Suppressor macrophage (primary cell): ENCODE results near the gene CCN6.
"Not testable (repeated sequence)": the region's sequence is repeated elsewhere in the genome, so short reads cannot be mapped to it uniquely, and the experiment has no call there.

Source experiments
- DNase-seq, 4 experiments: peaks; one replicate each; pipeline ENCODE4 v3.0.0-alpha.2; 2020 to 2022

Gene CCN6

GRCh38 chr6:112030206-112030960 is 23.5 kb upstream of the CCN6 start:
- DNase-seq: no peak

- no peak for DNase-seq
These were observed 22.8 kb upstream of the CCN6 start for GRCh38 chr6:112030961-112031660.

- no peak for DNase-seq
These were observed 21.9 kb upstream of the CCN6 start for GRCh38 chr6:112031960-112032359.

- no peak for DNase-seq
These were observed 21.2 kb upstream of the CCN6 start for GRCh38 chr6:112032728-112033127.

GRCh38 chr6:112033791-112034615 is 19.9 kb upstream of the CCN6 start:
- no peak for DNase-seq

GRCh38 chr6:112034616-112034995 is 19.3 kb upstream of the CCN6 start:
- DNase-seq: no peak

- peak in 1 of 4 experiments; percentile 22 for DNase-seq
These were observed 17.7 kb upstream of the CCN6 start for GRCh38 chr6:112036088-112036637.

GRCh38 chr6:112037783-112038216 is 16.1 kb upstream of the CCN6 start:
- peak; percentile 77 to 95 (median 84) for DNase-seq

GRCh38 chr6:112038268-112038667 is 15.6 kb upstream of the CCN6 start:
- DNase-seq: no peak

GRCh38 chr6:112038756-112039430 is 15.0 kb upstream of the CCN6 start:
- DNase-seq: no peak

- no peak for DNase-seq
These were observed 14.5 kb upstream of the CCN6 start for GRCh38 chr6:112039431-112039770.

GRCh38 chr6:112040956-112041355 is 12.9 kb upstream of the CCN6 start:
- DNase-seq: peak; percentile 58 to 76 (median 67)

GRCh38 chr6:112041535-112041934 is 12.4 kb upstream of the CCN6 start:
- no peak for DNase-seq

- DNase-seq: peak; percentile 94 to 95 (median 94)
These were observed 10.6 kb upstream of the CCN6 start for GRCh38 chr6:112043032-112044007.

- no peak for DNase-seq
These were observed 9.7 kb upstream of the CCN6 start for GRCh38 chr6:112044196-112044595.

- DNase-seq: peak in 1 of 4 experiments; percentile 10
These were observed 9.0 kb upstream of the CCN6 start for GRCh38 chr6:112044856-112045255.

- DNase-seq: not testable (repeated sequence)
These were observed 6.4 kb upstream of the CCN6 start for GRCh38 chr6:112047523-112047922.

- DNase-seq: peak; percentile 26 to 56 (median 42)
These were observed 4.7 kb upstream of the CCN6 start for GRCh38 chr6:112049026-112049799.

- DNase-seq: no peak
These were observed 3.9 kb upstream of the CCN6 start for GRCh38 chr6:112049996-112050395.

GRCh38 chr6:112050429-112050828 is 3.5 kb upstream of the CCN6 start:
- no peak for DNase-seq
